GM18502 (cell line): ENCODE measurements around the gene GTF2E1.
"Not testable (repeated sequence)": the region's sequence is repeated elsewhere in the genome, so short reads cannot be mapped to it uniquely, and the experiment has no call there.

Source experiments
- ATAC-seq: cut with Tn5 transposase; IDR thresholded peaks from one replicate; pipeline ENCODE4 v1.9.1; 2021; ENCODE audit warnings: mild to moderate bottlenecking; ENCODE audit not compliant: unreplicated experiment, poor library complexity

Gene GTF2E1

DNA sequence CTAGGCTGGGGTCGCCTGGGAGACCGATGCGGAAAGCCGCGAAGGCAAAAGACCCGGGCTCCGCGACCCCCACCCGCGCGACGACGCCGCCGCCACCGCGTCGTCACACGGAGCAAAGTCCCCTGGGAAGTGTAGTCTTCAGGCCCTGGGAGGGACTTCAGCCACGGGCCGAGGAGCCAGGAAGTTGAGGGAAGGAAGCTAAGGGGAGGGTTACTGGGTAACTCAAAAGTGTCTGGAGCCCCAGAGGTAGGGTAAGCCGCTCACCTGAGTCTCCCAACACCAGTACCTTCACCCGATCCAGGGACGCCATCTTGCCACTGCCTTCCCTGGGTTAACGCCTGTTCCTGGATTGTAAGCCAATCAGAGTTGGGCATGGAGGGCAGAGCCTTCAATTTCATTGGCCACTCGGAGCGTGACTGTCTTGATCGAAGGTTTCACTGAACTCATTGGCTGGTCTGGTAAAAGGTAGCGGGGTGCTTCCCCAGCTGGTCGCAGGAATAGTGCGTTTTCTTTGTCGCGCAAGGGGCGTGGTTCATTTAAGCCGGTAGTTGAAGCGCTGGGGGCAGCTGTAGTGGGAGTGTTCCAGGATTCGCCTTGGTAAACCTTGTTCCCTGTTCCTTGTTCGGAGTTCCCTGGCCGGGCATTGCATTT lies at the start of gene GTF2E1, which contains the start of gene RABL3:
GTF2E1 (plus strand) TSS at position 547 of the 651 bp plus-strand sequence. CDS start 7,809 bp downstream, outside the sequence.
RABL3 (minus strand) TSS at position 319 of the 651 bp plus-strand sequence; CDS start at position 310, 9 bp downstream.
- ATAC-seq: peak; percentile 98

GRCh38 chr3:120693439-120694171 lies 48.9 kb upstream of the GTF2E1 start:
- ATAC-seq: no peak

DNA sequence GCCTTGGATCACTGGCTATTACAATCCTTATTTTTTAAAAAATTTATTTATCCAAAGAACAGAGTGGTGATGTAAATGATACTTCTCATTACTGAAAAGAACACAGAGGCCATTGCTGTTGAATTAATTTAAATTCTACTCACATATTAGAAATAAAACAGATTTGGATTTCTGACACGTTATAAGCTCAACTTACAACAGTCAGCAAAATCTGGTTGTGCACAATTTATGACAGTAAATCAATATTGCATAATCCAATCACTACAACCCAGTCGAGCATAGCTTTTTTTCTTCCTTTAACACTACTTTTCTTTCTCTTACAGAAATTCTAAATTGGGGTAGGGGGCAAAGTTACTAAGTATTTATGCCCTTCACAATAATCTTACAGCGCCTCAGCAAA lies 43.2 kb upstream of the GTF2E1 start:
- no peak for ATAC-seq

GRCh38 chr3:120705884-120706582 lies 36.5 kb upstream of the GTF2E1 start:
- no peak for ATAC-seq

DNA sequence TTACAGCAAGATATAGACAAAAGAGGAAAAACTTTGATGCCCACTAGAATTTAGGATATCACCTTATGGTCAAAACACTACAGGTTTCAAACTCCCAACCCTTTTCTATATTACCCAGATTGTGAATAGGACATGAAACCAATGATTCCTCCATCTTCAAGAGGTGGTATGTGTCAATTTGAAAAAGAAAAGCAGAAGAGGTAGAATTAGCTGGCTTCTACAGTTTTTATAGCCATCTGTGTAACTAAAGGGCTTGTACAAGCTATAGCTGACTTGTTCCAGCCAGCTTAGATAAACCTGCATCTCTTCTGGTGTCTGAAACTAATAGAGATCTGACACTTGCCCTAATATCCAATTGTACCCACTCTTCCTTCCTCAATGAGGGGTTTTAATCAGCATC lies 35.6 kb upstream of the GTF2E1 start:
- ATAC-seq: no peak

- ATAC-seq: peak; percentile 88
Measured at GRCh38 chr3:120708408-120708807, 34.1 kb upstream of the GTF2E1 start.

DNA sequence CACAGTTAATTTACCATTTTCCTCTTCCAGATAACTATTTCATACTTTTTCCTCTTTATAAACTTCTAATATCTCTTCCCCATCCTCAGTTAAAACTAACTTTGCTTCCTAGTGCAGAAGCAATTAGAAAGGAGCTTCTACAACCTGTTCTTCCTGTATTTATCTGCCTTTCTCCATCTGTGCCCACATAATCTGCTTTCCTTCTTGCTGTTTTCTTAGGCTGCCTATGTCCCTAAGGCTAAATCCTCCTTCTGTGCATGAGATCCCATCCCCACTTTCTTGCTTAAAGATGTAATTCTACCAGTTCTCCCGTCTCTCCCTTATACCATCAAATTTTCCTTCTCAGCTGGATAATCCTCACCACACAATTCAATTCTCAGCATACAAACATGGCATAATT lies 32.2 kb upstream of the GTF2E1 start:
- no peak for ATAC-seq

GRCh38 chr3:120713262-120713661 lies 29.3 kb upstream of the GTF2E1 start:
- no peak for ATAC-seq

DNA sequence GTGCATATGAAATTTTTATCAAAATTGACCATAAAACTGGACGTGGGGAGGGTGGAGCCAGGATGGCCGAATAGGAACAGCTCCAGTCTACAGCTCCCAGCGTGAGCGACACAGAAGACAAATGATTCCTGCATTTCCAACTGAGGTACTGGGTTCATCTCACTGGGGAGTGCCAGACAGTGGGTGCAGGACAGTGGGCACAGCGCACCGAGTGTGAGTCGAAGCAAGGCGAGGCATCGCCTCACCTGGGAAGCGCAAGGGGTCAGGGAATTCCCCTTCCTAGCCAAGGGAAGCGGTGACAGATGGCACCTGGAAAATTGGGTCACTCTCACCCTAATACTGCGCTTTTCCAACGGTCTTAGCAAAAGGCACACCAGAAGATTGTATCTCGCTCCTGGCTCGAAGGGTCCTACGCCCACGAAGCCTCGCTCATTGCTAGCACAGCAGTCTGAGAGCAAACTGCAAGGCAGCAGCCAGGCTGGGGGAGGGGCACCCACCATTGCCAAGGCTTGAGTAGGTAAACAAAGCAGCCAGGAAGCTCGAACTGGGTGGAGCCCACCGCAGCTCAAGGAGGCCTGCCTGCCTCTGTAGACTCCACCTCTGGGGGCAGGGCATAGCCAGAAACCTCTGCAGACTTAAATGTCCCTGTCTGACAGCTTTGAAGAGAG lies 23.2 kb upstream of the GTF2E1 start:
- peak; percentile 82 for ATAC-seq

GRCh38 chr3:120726791-120727190 lies 15.8 kb upstream of the GTF2E1 start:
- no peak for ATAC-seq

- no peak for ATAC-seq
Measured at GRCh38 chr3:120730576-120731542, 11.7 kb upstream of the GTF2E1 start.

DNA sequence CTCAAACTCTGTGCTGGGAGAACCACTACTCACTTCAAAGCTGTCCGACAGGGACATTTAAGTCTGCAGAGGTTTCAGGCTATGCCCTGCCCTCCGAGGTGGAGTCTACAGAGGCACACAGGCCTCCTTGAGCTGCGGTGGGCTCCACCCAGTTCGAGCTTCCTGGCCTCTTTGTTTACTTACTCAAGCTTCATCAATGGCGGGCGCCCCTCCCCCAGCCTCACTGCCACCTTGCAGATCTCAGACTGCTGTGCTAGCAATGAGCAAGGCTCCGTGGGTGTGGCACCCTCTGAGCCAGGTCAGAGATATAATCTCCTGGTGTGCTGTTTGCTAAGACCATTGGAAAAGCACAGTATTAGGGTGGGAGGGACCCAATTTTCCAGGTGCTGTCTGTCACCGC lies 4.5 kb upstream of the GTF2E1 start:
- not testable (repeated sequence) for ATAC-seq

DNA sequence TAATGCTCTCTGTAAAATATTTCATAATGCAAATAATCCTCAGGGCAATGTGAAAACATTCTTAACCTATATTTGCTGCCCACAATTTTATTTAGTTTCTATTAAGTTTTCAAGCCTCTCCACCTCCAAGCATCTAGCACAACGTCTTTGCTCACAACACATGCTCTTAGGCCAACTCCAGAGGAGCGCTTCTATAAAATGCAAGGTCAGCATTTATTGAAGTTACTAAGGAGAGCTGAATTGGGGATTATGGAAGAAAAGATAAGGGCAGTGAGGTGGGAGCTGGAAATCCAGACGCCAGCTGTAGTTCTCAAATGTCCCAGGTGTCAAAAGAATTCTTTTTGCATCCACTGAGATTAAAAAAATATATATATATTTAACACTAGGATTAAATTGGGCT lies 1.2 kb upstream of the GTF2E1 start:
- no peak for ATAC-seq

DNA sequence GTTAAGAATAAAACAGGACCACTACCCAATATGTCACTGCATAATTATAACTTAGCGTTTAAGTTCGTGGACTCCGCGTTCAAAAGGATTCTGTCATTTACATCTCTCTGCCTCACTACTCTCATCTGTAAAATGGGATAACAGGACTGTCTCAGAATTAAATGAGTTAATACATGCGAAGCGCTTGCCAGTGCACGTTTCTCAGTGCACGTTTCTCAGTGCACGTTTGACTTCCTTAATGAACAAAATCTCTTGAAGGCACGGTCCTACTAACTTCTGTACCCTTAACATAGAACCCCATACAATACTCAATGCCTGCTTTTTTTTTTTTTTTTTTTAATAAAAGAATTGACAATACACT lies 727 bp upstream of the GTF2E1 start:
- peak; percentile 20 for ATAC-seq

DNA sequence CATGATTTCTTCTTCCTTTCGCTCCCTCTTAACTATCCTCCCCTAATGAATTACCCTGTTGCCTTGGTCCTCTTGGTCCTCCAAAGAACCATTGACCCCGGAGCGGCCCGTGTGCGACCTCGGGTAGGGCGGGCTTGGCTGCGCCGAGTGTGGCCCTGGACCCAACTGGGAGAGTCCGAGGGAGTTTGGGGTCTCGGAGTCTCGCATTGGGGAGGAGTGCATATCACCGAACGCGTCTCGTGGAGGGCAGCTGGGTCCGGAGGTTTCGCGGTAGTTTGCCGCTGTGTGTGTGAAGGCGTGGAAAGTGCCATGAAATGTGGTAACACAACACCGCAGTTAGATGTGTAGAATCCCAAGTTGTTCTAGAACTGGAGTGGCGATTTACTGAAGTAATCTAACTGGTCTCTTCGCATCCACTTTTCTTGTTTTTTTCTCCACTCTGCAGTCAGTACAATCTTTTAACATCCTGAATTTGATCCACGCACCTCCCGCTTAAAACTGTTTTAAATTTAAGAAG lies 363 bp downstream of the GTF2E1 start:
- peak; percentile 28 for ATAC-seq

DNA sequence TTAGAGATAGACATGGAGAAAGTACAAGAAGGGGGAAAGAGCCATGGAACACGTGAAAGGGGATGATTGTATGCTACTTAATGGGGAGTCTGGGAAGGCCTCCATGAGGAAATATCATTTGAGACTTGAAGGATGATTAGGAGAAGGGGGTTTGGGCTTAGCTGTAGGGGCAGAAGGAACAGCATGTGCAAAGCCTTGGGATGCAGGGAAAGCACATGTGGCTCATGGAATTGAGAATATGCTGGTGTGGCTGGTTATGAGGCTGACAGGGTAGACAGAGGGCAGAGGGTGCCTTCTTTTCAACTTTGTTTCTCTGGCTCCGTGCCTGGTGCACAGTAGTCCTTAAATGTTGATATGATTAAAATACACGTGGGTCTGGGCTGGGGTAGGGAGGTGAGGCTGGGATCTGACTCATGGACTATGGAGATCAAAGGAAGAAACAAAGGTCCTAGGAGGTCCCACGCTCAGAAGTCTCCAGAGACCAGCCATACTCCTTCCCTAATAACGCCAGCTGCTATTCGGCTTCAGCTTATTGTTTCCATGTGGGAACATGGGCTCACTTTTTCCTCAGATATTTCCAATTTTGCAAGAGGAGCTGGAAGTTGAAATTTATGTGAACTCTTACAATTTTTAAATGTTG lies 1.1 kb downstream of the GTF2E1 start:
- ATAC-seq: no peak

DNA sequence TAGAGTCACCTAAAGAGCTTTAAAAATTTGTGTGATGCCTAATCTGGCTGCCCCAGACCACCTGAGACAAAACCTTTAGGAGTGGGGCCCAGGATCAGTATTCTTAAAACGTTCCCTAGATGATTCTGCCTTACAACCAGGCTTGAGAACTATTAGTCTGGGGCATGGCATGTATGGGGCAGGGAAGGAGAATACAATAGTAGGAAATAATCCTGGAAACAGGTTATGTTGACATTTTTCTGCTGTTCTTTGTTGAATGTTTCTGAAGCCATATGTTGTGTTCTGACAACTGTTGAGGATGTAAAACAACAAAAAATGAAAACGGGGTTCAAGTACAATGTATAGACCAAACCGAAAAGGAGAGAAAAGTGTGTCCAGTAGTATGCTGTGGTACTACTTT lies 2.9 kb downstream of the GTF2E1 start:
- ATAC-seq: no peak

DNA sequence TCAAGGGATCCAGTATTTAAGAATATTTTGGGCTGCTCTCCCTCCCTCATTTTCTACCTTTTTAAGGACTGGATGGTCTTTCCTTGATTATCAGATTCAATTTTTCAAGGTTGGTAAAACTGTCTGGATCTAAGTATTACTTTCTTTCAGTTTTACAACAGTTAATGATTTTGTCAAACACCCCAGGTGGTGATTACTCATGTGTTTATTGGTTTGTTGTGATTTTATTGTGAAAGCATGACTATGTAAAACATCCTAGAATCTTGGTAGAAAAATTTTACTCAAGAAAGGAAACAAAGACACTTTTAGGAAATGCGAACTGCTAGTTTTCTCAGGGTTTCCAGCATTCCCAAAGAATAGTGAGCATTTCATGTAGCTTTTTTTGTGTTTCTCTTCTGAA lies 7.3 kb downstream of the GTF2E1 start:
- no peak for ATAC-seq

DNA sequence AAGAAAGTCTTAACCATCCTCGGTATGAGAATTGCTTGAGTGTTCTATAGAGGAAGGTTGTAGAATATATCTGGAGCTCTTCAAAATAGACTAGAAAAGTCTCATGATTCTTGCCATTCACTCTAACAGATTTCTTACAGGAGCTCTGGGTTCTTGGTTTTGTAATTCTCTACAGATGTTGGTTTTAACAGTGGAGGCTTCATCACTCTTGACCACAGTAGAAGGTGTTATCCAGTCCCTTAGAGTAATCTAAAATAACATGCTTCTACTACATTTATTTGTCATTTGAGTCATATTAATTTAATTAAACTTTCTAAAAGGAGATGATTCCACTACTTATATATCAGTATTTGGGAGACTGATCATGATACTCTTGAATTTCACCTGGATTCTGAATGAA lies 9.7 kb downstream of the GTF2E1 start:
- ATAC-seq: no peak
